HG03520 (cell line): ENCODE results near the gene DOLK.
"Not testable (repeated sequence)": the region's sequence is repeated elsewhere in the genome, so short reads cannot be mapped to it uniquely, and the experiment has no call there.

Source experiments
- ATAC-seq: cut with Tn5 transposase; IDR thresholded peaks from one replicate; pipeline ENCODE4 v1.9.1; 2021; ENCODE audit warnings: mild to moderate bottlenecking, moderate library complexity; ENCODE audit not compliant: unreplicated experiment

Gene DOLK

GRCh38 chr9:128947527-128948301 lies at the start of gene DOLK, which contains the start of gene NUP188:
DOLK (minus strand) TSS chr9:128947603; CDS start chr9:128947303, 300 bp downstream.
NUP188 (plus strand) TSS chr9:128947699; CDS start chr9:128947720, 21 bp downstream.
- peak; percentile 59 for ATAC-seq

- ATAC-seq, result no peak
Observed at GRCh38 chr9:128995791-128996190, 48.4 kb upstream of the DOLK start.

- ATAC-seq, result no peak
Observed at GRCh38 chr9:128992995-128993394, 45.6 kb upstream of the DOLK start.

GRCh38 chr9:128987805-128988204 lies 40.4 kb upstream of the DOLK start:
- ATAC-seq, result no peak

- ATAC-seq, result no peak
Observed at GRCh38 chr9:128986671-128987070, 39.3 kb upstream of the DOLK start.

GRCh38 chr9:128983536-128983935 lies 36.1 kb upstream of the DOLK start:
- ATAC-seq, result no peak

- no peak for ATAC-seq
Observed at GRCh38 chr9:128979111-128979510, 31.7 kb upstream of the DOLK start.

- no peak for ATAC-seq
Observed at GRCh38 chr9:128972956-128973355, 25.6 kb upstream of the DOLK start.

GRCh38 chr9:128969491-128969890 lies 22.1 kb upstream of the DOLK start:
- ATAC-seq, result no peak

- ATAC-seq, result not testable (repeated sequence)
Observed at GRCh38 chr9:128961403-128961802, 14.0 kb upstream of the DOLK start.

- ATAC-seq, result no peak
Observed at GRCh38 chr9:128947277-128947526, 201 bp downstream of the DOLK start.

GRCh38 chr9:128946571-128947276 lies 679 bp downstream of the DOLK start:
- peak; percentile 23 for ATAC-seq

- no peak for ATAC-seq
Observed at GRCh38 chr9:128945798-128946501, 1.5 kb downstream of the DOLK start.

GRCh38 chr9:128944966-128945365 lies 2.4 kb downstream of the DOLK start:
- not testable (repeated sequence) for ATAC-seq

- no peak for ATAC-seq
Observed at GRCh38 chr9:128943832-128944620, 3.4 kb downstream of the DOLK start.

- no peak for ATAC-seq
Observed at GRCh38 chr9:128940946-128941755, 6.3 kb downstream of the DOLK start.

GRCh38 chr9:128940271-128940921 lies 7.0 kb downstream of the DOLK start:
- ATAC-seq, result no peak

GRCh38 chr9:128937310-128938165 lies 9.9 kb downstream of the DOLK start:
- ATAC-seq, result no peak
